DND-41 (cell line): Measurements from ENCODE around the gene PCSK2.
A peak's percentile ranks its signal among the peaks of the same experiment; 100 is the strongest.

ENCODE experiments used
- ATAC-seq: fragments of 200-7000 bp; cut with Tn5 transposase; 3 replicates; pipeline ENCODE4 v1.9.1; 2021; ENCODE audit warnings: low read depth; ENCODE audit not compliant: insufficient read depth
- DNase-seq: peaks from one replicate; pipeline ENCODE4 v3.0.0-alpha.2; 2020
- H2AFZ ChIP-seq: 2 replicates; pipeline ENCODE4 v1.6.0; 2012; ENCODE audit warnings: low read depth, low read length
- H3K27ac ChIP-seq: 2 replicates; pipeline ENCODE4 v1.5.1; 2012; ENCODE audit warnings: low read length, inconsistent platforms
- H3K27me3 ChIP-seq: fragments of 200-600 bp; sonication (generic); 2 replicates; pipeline ENCODE4 v1.6.0; 2012; ENCODE audit warnings: low read length, mild to moderate bottlenecking, inconsistent platforms; ENCODE audit not compliant: insufficient read depth, poor library complexity
- H3K36me3 ChIP-seq: 2 replicates; pipeline ENCODE4 v1.5.1; 2012; ENCODE audit warnings: low read length, inconsistent platforms; ENCODE audit not compliant: insufficient read depth
- H3K4me1 ChIP-seq: 2 replicates; pipeline ENCODE4 v1.5.1; 2012; ENCODE audit warnings: mild to moderate bottlenecking, low read length; ENCODE audit not compliant: insufficient read depth
- H3K4me2 ChIP-seq: 2 replicates; pipeline ENCODE4 v1.6.0; 2012; ENCODE audit warnings: mild to moderate bottlenecking, moderate library complexity, low read length, inconsistent platforms; ENCODE audit not compliant: insufficient read depth
- H3K4me3 ChIP-seq, 2 experiments: fragments of 200-600 bp in 1 of 2; shearing (Covaris generic) in 1 of 2; 2 replicates each; pipeline ENCODE4 v1.5.1; 2012 to 2016; ENCODE audit warnings: inconsistent platforms in 2 of 2, low read length in 2 of 2, mild to moderate bottlenecking in 2 of 2, low read depth in 1 of 2, moderate library complexity in 1 of 2
- H3K79me2 ChIP-seq: 2 replicates; pipeline ENCODE4 v1.6.0; 2012; ENCODE audit warnings: low read length, inconsistent platforms; ENCODE audit not compliant: insufficient read depth
- H3K9ac ChIP-seq: 2 replicates; pipeline ENCODE4 v1.6.0; 2012; ENCODE audit warnings: low read depth, mild to moderate bottlenecking, inconsistent platforms, low read length, moderate library complexity
- H3K9me3 ChIP-seq: 2 replicates; pipeline ENCODE4 v1.5.1; 2012; ENCODE audit warnings: low read length, moderate library complexity, mild to moderate bottlenecking, inconsistent platforms; ENCODE audit not compliant: insufficient read depth, severe bottlenecking
- H4K20me1 ChIP-seq: 2 replicates; pipeline ENCODE4 v1.6.0; 2012; ENCODE audit warnings: low read length; ENCODE audit not compliant: insufficient read depth
- CTCF ChIP-seq: IDR thresholded peaks from 2 replicates; pipeline ENCODE4 v1.5.1; 2012; ENCODE audit warnings: borderline replicate concordance, low read length, moderate library complexity, mild to moderate bottlenecking; ENCODE audit not compliant: poor library complexity, severe bottlenecking; ENCODE audit errors: extremely low read depth
- EZH2 ChIP-seq: IDR thresholded peaks from 3 replicates; pipeline ENCODE4 v1.6.1; 2012; ENCODE audit warnings: borderline replicate concordance, low read depth, mild to moderate bottlenecking, moderate library complexity, low read length, inconsistent platforms; ENCODE audit not compliant: severe bottlenecking

Gene PCSK2

DNA sequence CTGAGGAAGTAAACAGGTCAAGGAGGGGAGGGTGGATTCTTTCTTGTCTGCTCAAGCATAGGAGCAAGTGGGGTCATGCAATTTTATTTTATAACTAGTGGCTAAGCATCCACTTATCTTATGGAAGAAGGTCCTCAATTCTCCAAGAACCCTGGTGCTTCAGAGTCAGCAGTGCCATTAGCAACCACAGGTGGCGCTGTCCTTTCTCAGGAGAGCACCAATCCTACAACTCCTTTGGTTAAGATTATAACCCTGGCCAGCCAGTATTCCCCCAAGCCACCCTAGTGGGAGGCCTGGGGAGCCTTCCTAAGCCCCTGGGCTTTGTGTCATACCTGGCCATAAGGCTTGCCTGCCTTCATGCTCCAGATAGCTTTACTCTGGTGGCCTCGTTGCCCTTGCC, 60.7 kb downstream of the PCSK2 start:
- no peaks in the 10 kb centered on the region for H3K36me3 ChIP-seq
- ATAC-seq, result no peak
- H2AFZ ChIP-seq, result no peak overlapping the region
- no peaks in the 10 kb centered on the region for H3K27me3 ChIP-seq
- no peak for TF ChIP-seq EZH2
- TF ChIP-seq CTCF, result peak; percentile 52
- H3K4me1 ChIP-seq, result no peaks in the 10 kb centered on the region
- H3K9ac ChIP-seq, result no peak overlapping the region
- H4K20me1 ChIP-seq, result no peaks in the 10 kb centered on the region
- H3K4me2 ChIP-seq, result no peak overlapping the region
- H3K79me2 ChIP-seq, result no peaks in the 10 kb centered on the region
- no peak overlapping the region for H3K27ac ChIP-seq
- no peak for DNase-seq
- H3K9me3 ChIP-seq, result no peaks in the 10 kb centered on the region
- H3K4me3 ChIP-seq, result no peak overlapping the region

DNA sequence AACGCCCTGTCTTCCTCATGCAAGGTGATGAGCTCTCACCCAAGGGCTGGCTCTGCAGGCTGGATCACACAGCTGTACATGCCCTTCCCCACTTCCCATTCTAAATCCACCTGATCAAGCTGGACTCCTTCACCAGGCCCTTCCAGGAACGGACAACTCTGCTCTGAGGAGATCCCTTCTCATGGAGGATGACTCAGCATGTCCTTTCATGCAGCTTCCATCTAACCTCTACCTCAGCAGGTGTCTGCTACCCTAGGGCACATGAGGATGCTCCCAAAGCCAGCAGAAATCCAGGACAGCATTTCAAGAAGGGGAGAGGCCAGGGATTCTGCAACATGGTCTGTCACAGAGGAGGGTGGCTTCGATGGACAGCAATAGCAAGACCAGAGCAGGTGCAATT, 61.2 kb downstream of the PCSK2 start:
- DNase-seq (no peak), ATAC-seq (no peak)
- Histone ChIP-seq H4K20me1 (no peaks in the 10 kb centered on the region), H3K27me3 (no peaks in the 10 kb centered on the region), H3K79me2 (no peaks in the 10 kb centered on the region), H3K27ac (no peak overlapping the region), H3K9ac (no peak overlapping the region), H3K4me2 (no peak overlapping the region), H3K9me3 (no peaks in the 10 kb centered on the region), H3K36me3 (no peaks in the 10 kb centered on the region), H2AFZ (no peak overlapping the region), H3K4me3 (no peak overlapping the region), H3K4me1 (no peaks in the 10 kb centered on the region)
- TF ChIP-seq EZH2, result no peak

GRCh38 chr20:17295151-17295726, 68.4 kb downstream of the PCSK2 start:
- TF ChIP-seq EZH2 (no peak), CTCF (no peak)
- H3K27me3 ChIP-seq, result peaks cover 2% of the 10 kb centered on the region

GRCh38 chr20:17295991-17296390, 69.2 kb downstream of the PCSK2 start:
- Histone ChIP-seq H3K9ac (no peak overlapping the region), H3K4me3 (no peak overlapping the region), H3K36me3 (no peaks in the 10 kb centered on the region), H3K27me3 (peaks cover 2% of the 10 kb centered on the region), H4K20me1 (no peaks in the 10 kb centered on the region), H3K27ac (no peak overlapping the region), H3K79me2 (no peaks in the 10 kb centered on the region), H2AFZ (no peak overlapping the region), H3K9me3 (no peaks in the 10 kb centered on the region), H3K4me1 (no peaks in the 10 kb centered on the region), H3K4me2 (no peak overlapping the region)
- ATAC-seq (no peak), DNase-seq (no peak)
- TF ChIP-seq EZH2 (no peak), CTCF (no peak)

More at GRCh38 chr20:17295151-17295726, 68.4 kb downstream of the PCSK2 start:
- H3K27ac ChIP-seq, result no peak overlapping the region
- no peaks in the 10 kb centered on the region for H4K20me1 ChIP-seq
- ATAC-seq (no peak), DNase-seq (no peak)
- H2AFZ ChIP-seq, result no peak overlapping the region
- no peaks in the 10 kb centered on the region for H3K79me2 ChIP-seq
- H3K4me1 ChIP-seq, result no peaks in the 10 kb centered on the region
- no peak overlapping the region for H3K4me3 ChIP-seq
- no peaks in the 10 kb centered on the region for H3K9me3 ChIP-seq
- no peak overlapping the region for H3K9ac ChIP-seq
- no peak overlapping the region for H3K4me2 ChIP-seq
- no peaks in the 10 kb centered on the region for H3K36me3 ChIP-seq
